CD14-positive monocyte (primary cell): ENCODE data around the gene KIAA0232. TPM values are rescaled to one million over a fixed set of nuclear protein-coding genes. Genes with fewer than 3 reads are reported as not detected.

ENCODE experiments used
- DNase-seq, 3 donors: peaks; one replicate each; pipeline ENCODE4 v3.0.0-alpha.2; 2011 to 2022
- H2AFZ ChIP-seq: 2 replicates; pipeline ENCODE4 v1.6.0; 2012; ENCODE audit warnings: mild to moderate bottlenecking, low read depth, low read length, inconsistent platforms; ENCODE audit not compliant: insufficient read depth, poor library complexity, severe bottlenecking
- H3K27ac ChIP-seq, 2 donors: 1 replicate in 1 of 2; 2 replicates in 1 of 2; pipeline ENCODE4 v1.5.1; 2012 to 2013; ENCODE audit warnings: low read length in 2 of 2, control low read depth in 1 of 2, inconsistent platforms in 1 of 2, low read depth in 1 of 2, mild to moderate bottlenecking in 1 of 2
- H3K27me3 ChIP-seq, 2 donors: one replicate each; pipeline versions ENCODE4 v1.6.0 to v1.6.1; 2011 to 2013; ENCODE audit warnings: low read length in 2 of 2; ENCODE audit not compliant: control insufficient read depth in 2 of 2, insufficient read depth in 2 of 2
- H3K36me3 ChIP-seq, 2 donors: replicated peaks in 1 of 2; 1 replicate in 1 of 2; 2 replicates in 1 of 2; pipeline versions ENCODE4 v1.5.1 to v1.6.1; 2012 to 2013; ENCODE audit warnings: low read length in 2 of 2, control low read depth in 1 of 2, inconsistent platforms in 1 of 2, mild to moderate bottlenecking in 1 of 2; ENCODE audit not compliant: insufficient read depth in 2 of 2, control insufficient read depth in 1 of 2
- H3K4me1 ChIP-seq, 2 donors: 1 replicate in 1 of 2; 2 replicates in 1 of 2; pipeline versions ENCODE4 v1.5.1 to v1.6.1; 2012 to 2013; ENCODE audit warnings: low read length in 2 of 2, control low read depth in 1 of 2, inconsistent platforms in 1 of 2, mild to moderate bottlenecking in 1 of 2, moderate library complexity in 1 of 2; ENCODE audit not compliant: insufficient read depth in 2 of 2, control insufficient read depth in 1 of 2
- H3K4me2 ChIP-seq: replicated peaks from 2 replicates; pipeline ENCODE3; 2012; ENCODE audit warnings: low read length, moderate library complexity, mild to moderate bottlenecking; ENCODE audit not compliant: poor library complexity, severe bottlenecking; ENCODE audit errors: extremely low read depth
- H3K4me3 ChIP-seq, 3 experiments: fragments of 200-600 bp in 1 of 3; sonication (generic) in 1 of 3; replicated peaks in 1 of 3; 1 replicate in 2 of 3; 2 replicates in 1 of 3; pipeline ENCODE4 v1.5.1; 2011 to 2013; ENCODE audit warnings: low read length in 3 of 3, mild to moderate bottlenecking in 3 of 3, control low read depth in 2 of 3, low read depth in 2 of 3, inconsistent platforms in 1 of 3, moderate library complexity in 1 of 3
- H3K79me2 ChIP-seq: 2 replicates; pipeline ENCODE4 v1.6.0; 2012; ENCODE audit warnings: mild to moderate bottlenecking, control low read depth, inconsistent platforms, low read length, moderate library complexity; ENCODE audit not compliant: insufficient read depth
- H3K9ac ChIP-seq: 2 replicates; pipeline ENCODE4 v1.6.0; 2017; ENCODE audit warnings: low read length, mild to moderate bottlenecking; ENCODE audit not compliant: insufficient read depth, poor library complexity, severe bottlenecking
- H3K9me3 ChIP-seq, 2 donors: replicated peaks in 1 of 2; 1 replicate in 1 of 2; 2 replicates in 1 of 2; pipeline versions ENCODE4 v1.5.1 to v1.6.1; 2012 to 2013; ENCODE audit warnings: low read length in 2 of 2, control low read depth in 1 of 2; ENCODE audit not compliant: control insufficient read depth in 1 of 2, insufficient read depth in 1 of 2
- H4K20me1 ChIP-seq: 2 replicates; pipeline ENCODE4 v1.6.0; 2012; ENCODE audit warnings: mild to moderate bottlenecking, low read length, control low read depth, moderate library complexity; ENCODE audit not compliant: insufficient read depth
- H3K27ac Mint-ChIP-seq, 7 donors: one replicate each; pipeline ENCODE4 v1.8.0; 2020; ENCODE audit warnings: mild to moderate bottlenecking in 7 of 7, mixed read lengths in 7 of 7, moderate library complexity in 6 of 7, inconsistent platforms in 2 of 7
- H3K27me3 Mint-ChIP-seq, 3 donors: one replicate each; pipeline ENCODE4 v1.8.0; 2021 to 2022; ENCODE audit warnings: low read depth in 3 of 3, mild to moderate bottlenecking in 3 of 3, mixed read lengths in 3 of 3, moderate library complexity in 3 of 3, inconsistent platforms in 1 of 3
- H3K36me3 Mint-ChIP-seq, 2 donors: one replicate each; pipeline ENCODE4 v1.8.0; 2020; ENCODE audit warnings: mixed read lengths in 2 of 2, inconsistent platforms in 1 of 2, mild to moderate bottlenecking in 1 of 2
- H3K4me1 Mint-ChIP-seq: one replicate; pipeline ENCODE4 v1.8.0; 2020; ENCODE audit warnings: mild to moderate bottlenecking, mixed read lengths
- H3K4me3 Mint-ChIP-seq, 2 donors: one replicate each; pipeline ENCODE4 v1.8.0; 2020; ENCODE audit warnings: mild to moderate bottlenecking in 2 of 2, mixed read lengths in 2 of 2, moderate library complexity in 1 of 2
- H3K9me3 Mint-ChIP-seq, 7 donors: one replicate each; pipeline ENCODE4 v1.8.0; 2020 to 2022; ENCODE audit warnings: mixed read lengths in 7 of 7, mild to moderate bottlenecking in 6 of 7, moderate library complexity in 6 of 7, inconsistent platforms in 2 of 7
- CTCF ChIP-seq: fragments of 200-600 bp; IDR thresholded peaks from one replicate; pipeline ENCODE4 v1.8.0; 2022; ENCODE audit warnings: antibody characterized with exemption, mild to moderate bottlenecking
- WGBS: methylation state at CpG from one replicate; pipeline ENCODE4 v1.1.5; 2013; ENCODE audit warnings: missing lambda C conversion rate; ENCODE audit not compliant: insufficient coverage; 5-methylcytosine and 5-hydroxymethylcytosine counted together
- intact Hi-C, 2 donors: fragments of 100-400 bp; cut with micrococcal nuclease; formaldehyde crosslinking; loops; one replicate each; pipeline versions ENCODE4 v1.15.0 to v1.15.1; 2023
- polyA plus RNA-seq, 3 donors: library from polyadenylated mRNA; depleted of rRNA in 1 of 3; unstranded in 2 of 3; stranded (reverse) in 1 of 3; fragments of 300-500 nt in 2 of 3; fragments of >200 nt in 1 of 3; fragmentation: Illumina TruSeq in 2 of 3; gene quantifications; 1 replicate in 2 of 3; 2 replicates in 1 of 3; pipeline ENCODE4 v1.2.3, GENCODE V29; 2012 to 2021

Gene KIAA0232
- polyA plus RNA-seq, 3 donors, result 12.3 to 27.3 (median 20.6) TPM

GRCh38 chr4:6753891-6754290 is 28.6 kb upstream of the KIAA0232 start:
- H2AFZ ChIP-seq, result no peak overlapping the region
- Mint-ChIP-seq H3K4me3 (no peak overlapping the region), H3K4me1 (peaks cover 20% of the 10 kb centered on the region), H3K9me3 (no peaks in the 10 kb centered on the region), H3K36me3 (no peaks in the 10 kb centered on the region), H3K27ac (no peak overlapping the region), H3K27me3 (peaks cover 0 to 4% (median 2%) of the 10 kb centered on the region in 3 donors)
- H3K27ac ChIP-seq, result no peak overlapping the region
- H3K4me2 ChIP-seq, result no peak overlapping the region
- WGBS, result 50% methylated on average over 2 of the region's 9 CpGs
- intact Hi-C loops, result no loop called here
- no peaks in the 10 kb centered on the region for H3K79me2 ChIP-seq
- no peaks in the 10 kb centered on the region for H3K36me3 ChIP-seq
- TF ChIP-seq CTCF, result no peak
- no peak overlapping the region for H3K9ac ChIP-seq
- no peaks in the 10 kb centered on the region for H3K9me3 ChIP-seq
- H3K4me3 ChIP-seq, result no peak overlapping the region
- H4K20me1 ChIP-seq, result no peaks in the 10 kb centered on the region
- no peak for DNase-seq
- peaks cover 20 to 23% of the 10 kb centered on the region in 2 donors for H3K4me1 ChIP-seq
- H3K27me3 ChIP-seq, result no peaks in the 10 kb centered on the region

- Histone ChIP-seq H3K27ac (no peak overlapping the region), H4K20me1 (no peaks in the 10 kb centered on the region), H3K27me3 (no peaks in the 10 kb centered on the region), H3K9ac (no peak overlapping the region), H2AFZ (no peak overlapping the region), H3K36me3 (no peaks in the 10 kb centered on the region), H3K79me2 (no peaks in the 10 kb centered on the region), H3K4me3 (no peak overlapping the region), H3K9me3 (no peaks in the 10 kb centered on the region), H3K4me2 (no peak overlapping the region), H3K4me1 (peaks cover 20 to 23% of the 10 kb centered on the region in 2 donors)
- Mint-ChIP-seq H3K4me1 (peaks cover 20% of the 10 kb centered on the region), H3K27ac (no peak overlapping the region), H3K27me3 (peaks cover 0 to 4% (median 2%) of the 10 kb centered on the region in 3 donors), H3K4me3 (no peak overlapping the region), H3K9me3 (no peaks in the 10 kb centered on the region), H3K36me3 (no peaks in the 10 kb centered on the region)
- no peak for DNase-seq
- intact Hi-C loops, result no loop called here
- no peak for TF ChIP-seq CTCF
- WGBS, result 95% methylated on average over 2 of the region's 3 CpGs
Measured at GRCh38 chr4:6754481-6755087, 27.9 kb upstream of the KIAA0232 start.
